Measurements from ENCODE around the gene INPP5D. TPM values are rescaled to one million over a fixed set of nuclear protein-coding genes. Genes with fewer than 3 reads are reported as not detected.
"Not testable (repeated sequence)": the region's sequence is repeated elsewhere in the genome, so short reads cannot be mapped to it uniquely, and the experiment has no call there.

The INPP5D gene
- total and polyA plus RNA-seq, 2 donors (not counting 1 experiment from before 2014, with no cell fraction given): 0.01 to 0.33 TPM

- no peak for DNase-seq (ENCODE audit: low read depth in 2 of 2)
- H3K4me3 ChIP-seq (replicated peaks in 1 of 4; ENCODE audit: control extremely low read depth in 1 of 4, insufficient read depth in 1 of 4, low read depth in 3 of 4, low read length in 4 of 4): no peak overlapping the region
- no peak overlapping the region for H3K9ac ChIP-seq (ENCODE audit: insufficient read depth, low read length)
- H3K9me3 ChIP-seq (ENCODE audit: control insufficient read depth, insufficient read depth, low read depth, low read length): no peaks in the 10 kb centered on the region
- H3K27ac ChIP-seq (ENCODE audit: insufficient read depth, low read length): no peak overlapping the region
- H3K36me3 ChIP-seq (ENCODE audit: control insufficient read depth, insufficient read depth, low read length): no peaks in the 10 kb centered on the region
- H3K79me2 ChIP-seq (ENCODE audit: control insufficient read depth, insufficient read depth, low read length): no peaks in the 10 kb centered on the region
- H3K4me1 ChIP-seq (ENCODE audit: control insufficient read depth, extremely low read depth, insufficient read depth, low read length): no peaks in the 10 kb centered on the region
- H3K27me3 ChIP-seq (ENCODE audit: control insufficient read depth, insufficient read depth, low read length): peaks cover 5% of the 10 kb centered on the region
- H3K4me2 ChIP-seq (ENCODE audit: extremely low read depth, insufficient read depth, low read length): no peak overlapping the region
- TF ChIP-seq CTCF (conservative IDR thresholded peaks at IDR 0.05 in 1 of 2, IDR thresholded peaks at IDR 0.05 in 1 of 2; ENCODE audit: low read depth in 1 of 2, low read length in 2 of 2) (no peak), EZH2 (IDR thresholded peaks at IDR 0.05; ENCODE audit: low read length, missing control alignments) (no peak)
- no peaks in the 10 kb centered on the region for H4K20me1 ChIP-seq (ENCODE audit: control insufficient read depth, extremely low read depth, insufficient read depth, low read length)
- no peak overlapping the region for H2AFZ ChIP-seq (ENCODE audit: low read length)
Measured at GRCh38 chr2:233198026-233198425, 137.9 kb downstream of the INPP5D start.

DNA sequence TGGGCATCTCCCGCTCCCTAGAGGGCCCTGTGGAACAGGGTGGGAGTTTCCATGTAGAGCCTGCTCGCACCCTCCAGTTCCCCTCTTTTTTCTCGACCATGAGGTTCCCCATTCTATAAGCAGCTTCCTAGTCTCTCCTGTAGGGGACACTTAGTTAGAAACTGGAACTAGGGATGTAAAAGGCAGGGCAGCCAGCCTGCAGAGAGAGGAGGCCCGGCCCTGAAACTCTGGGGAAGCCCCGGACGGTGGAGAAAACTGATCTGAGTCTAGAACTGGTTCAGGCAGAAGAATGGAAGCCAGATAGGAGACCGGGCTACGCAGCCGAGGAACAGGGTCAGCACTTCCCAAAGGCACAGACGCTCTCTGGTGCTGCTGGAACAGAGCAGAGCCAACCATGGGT lies 139.7 kb downstream of the INPP5D start:
- H4K20me1 ChIP-seq (ENCODE audit: control insufficient read depth, extremely low read depth, insufficient read depth, low read length): no peaks in the 10 kb centered on the region
- H3K79me2 ChIP-seq (ENCODE audit: control insufficient read depth, insufficient read depth, low read length): no peaks in the 10 kb centered on the region

GRCh38 chr2:233200790-233201189 lies 140.6 kb downstream of the INPP5D start:
- not testable (repeated sequence) for H3K36me3 ChIP-seq (ENCODE audit: control insufficient read depth, insufficient read depth, low read length); H2AFZ ChIP-seq (ENCODE audit: low read length); DNase-seq (ENCODE audit: low read depth in 2 of 2); H3K9me3 ChIP-seq (ENCODE audit: control insufficient read depth, insufficient read depth, low read depth, low read length); H3K4me1 ChIP-seq (ENCODE audit: control insufficient read depth, extremely low read depth, insufficient read depth, low read length); H3K4me2 ChIP-seq (ENCODE audit: extremely low read depth, insufficient read depth, low read length); H4K20me1 ChIP-seq (ENCODE audit: control insufficient read depth, extremely low read depth, insufficient read depth, low read length); H3K4me3 ChIP-seq (replicated peaks in 1 of 4; ENCODE audit: control extremely low read depth in 1 of 4, insufficient read depth in 1 of 4, low read depth in 3 of 4, low read length in 4 of 4); H3K9ac ChIP-seq (ENCODE audit: insufficient read depth, low read length); H3K27me3 ChIP-seq (ENCODE audit: control insufficient read depth, insufficient read depth, low read length); H3K27ac ChIP-seq (ENCODE audit: insufficient read depth, low read length); H3K79me2 ChIP-seq (ENCODE audit: control insufficient read depth, insufficient read depth, low read length)

More for the DNA sequence above, 139.7 kb downstream of the INPP5D start:
- Histone ChIP-seq H3K4me3 (replicated peaks in 1 of 4; ENCODE audit: control extremely low read depth in 1 of 4, insufficient read depth in 1 of 4, low read depth in 3 of 4, low read length in 4 of 4) (no peak overlapping the region), H3K27ac (ENCODE audit: insufficient read depth, low read length) (no peak overlapping the region), H3K27me3 (ENCODE audit: control insufficient read depth, insufficient read depth, low read length) (peaks cover 5% of the 10 kb centered on the region), H2AFZ (ENCODE audit: low read length) (no peak overlapping the region), H3K4me2 (ENCODE audit: extremely low read depth, insufficient read depth, low read length) (no peak overlapping the region), H3K9me3 (ENCODE audit: control insufficient read depth, insufficient read depth, low read depth, low read length) (no peaks in the 10 kb centered on the region), H3K4me1 (ENCODE audit: control insufficient read depth, extremely low read depth, insufficient read depth, low read length) (no peaks in the 10 kb centered on the region), H3K36me3 (ENCODE audit: control insufficient read depth, insufficient read depth, low read length) (no peaks in the 10 kb centered on the region), H3K9ac (ENCODE audit: insufficient read depth, low read length) (no peak overlapping the region)
- DNase-seq (ENCODE audit: low read depth in 2 of 2): no peak
- no peak for TF ChIP-seq CTCF (conservative IDR thresholded peaks at IDR 0.05 in 1 of 2, IDR thresholded peaks at IDR 0.05 in 1 of 2; ENCODE audit: low read depth in 1 of 2, low read length in 2 of 2)
- no peak for TF ChIP-seq EZH2 (IDR thresholded peaks at IDR 0.05; ENCODE audit: low read length, missing control alignments)

Measured in fibroblast of lung (primary cell).